H1 (cell line): ENCODE results near the gene DCTN1. TPM values are rescaled to one million over a fixed set of nuclear protein-coding genes. Genes with fewer than 3 reads are reported as not detected.

ENCODE experiments used
- CHD1 ChIP-seq: IDR thresholded peaks from 2 replicates; pipeline ENCODE4 v1.6.1; 2012; ENCODE audit warnings: low read depth, low read length, improper control_type of control experiment
- SAP30 ChIP-seq: fragments of 300-600 bp; sonication (generic); IDR thresholded peaks from 2 replicates; pipeline ENCODE4 v1.7.1; 2012; ENCODE audit warnings: low read length, moderate library complexity, mild to moderate bottlenecking, inconsistent platforms; ENCODE audit not compliant: insufficient read depth, insufficient replicate concordance
- SIN3A ChIP-seq, 2 experiments: IDR thresholded peaks in 1 of 2; conservative IDR thresholded peaks in 1 of 2; 2 replicates each; pipeline ENCODE4 v1.6.1; 2011 to 2012; ENCODE audit warnings: low read length in 2 of 2, improper control_type of control experiment in 1 of 2, low read depth in 1 of 2, mild to moderate bottlenecking in 1 of 2
- SP1 ChIP-seq: IDR thresholded peaks from 2 replicates; pipeline ENCODE4 v1.6.1; 2011; ENCODE audit warnings: low read depth, low read length
- TCF12 ChIP-seq: IDR thresholded peaks from 2 replicates; pipeline ENCODE4 v1.6.1; 2011; ENCODE audit warnings: low read depth, mild to moderate bottlenecking, low read length
- polyA plus RNA-seq, 7 experiments: library from polyadenylated mRNA; depleted of rRNA in 3 of 7; stranded (reverse) in 5 of 7; unstranded in 2 of 7; fragments of >200 nt in 5 of 7; fragments of 200-250 nt in 2 of 7; gene quantifications; 1 replicate in 5 of 7; 2 replicates in 1 of 7; 4 replicates in 1 of 7; pipeline versions ENCODE4 v1.2.1 to v1.2.3, GENCODE V29; 2011 to 2013; ENCODE audit warnings: missing spikeins in 2 of 7, mixed read lengths in 2 of 7
- total RNA-seq: library from RNA; stranded (reverse); fragmentation: NEBNext Ultra II Directional; extraction: Animal tissue kit (Norgen Biotek cat#: 25700); gene quantifications from 2 replicates; pipeline ENCODE4 v1.2.1, GENCODE V29; 2021

DCTN1 gene
- total and polyA plus RNA-seq, 2 of the 8 experiments (the other 6 are each of a cell fraction or from before 2014, with no cell fraction given): 105 to 162 TPM

- TF ChIP-seq SAP30 (no peak), TCF12 (no peak), SIN3A (conservative IDR thresholded peaks at IDR 0.05 in 1 of 2, IDR thresholded peaks at IDR 0.05 in 1 of 2; ENCODE audit: low read depth in 1 of 2, low read length in 2 of 2) (no peak), CHD1 (no peak), SP1 (no peak)
Measured at GRCh38 chr2:74347303-74347702, 32.8 kb downstream of the DCTN1 start (continued).
